Testis (tissue), 2 donors: ENCODE results near the gene TNRC6B.

Experiments used
- CTCF ChIP-seq, 3 experiments: fragments of 450-650 bp in 2 of 3; fragments of 200-600 bp in 1 of 3; sonication (generic) in 1 of 3; IDR thresholded peaks; one replicate each; pipeline ENCODE4 v1.5.1; 2016 to 2019; ENCODE audit warnings: antibody characterized with exemption in 3 of 3, mild to moderate bottlenecking in 2 of 3, moderate library complexity in 1 of 3
- POLR2A ChIP-seq: fragments of 450-650 bp; IDR thresholded peaks from one replicate; pipeline ENCODE4 v1.6.1; 2017; ENCODE audit warnings: antibody characterized with exemption, mild to moderate bottlenecking, moderate library complexity

DNA sequence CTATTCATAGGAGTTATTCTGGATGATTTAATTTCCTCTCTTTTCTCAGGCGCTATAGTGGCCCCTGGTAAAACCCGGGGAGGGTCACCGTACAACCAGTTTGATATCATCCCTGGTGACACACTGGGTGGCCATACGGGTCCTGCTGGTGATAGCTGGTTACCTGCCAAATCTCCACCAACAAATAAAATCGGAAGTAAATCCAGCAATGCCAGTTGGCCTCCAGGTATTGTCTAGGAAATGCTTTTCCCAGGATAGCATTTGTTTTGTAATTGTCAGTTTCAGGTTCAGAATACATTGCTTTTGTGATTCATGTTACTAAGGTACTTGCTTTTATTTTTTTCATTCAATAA is 133.0 kb downstream of the TNRC6B start:
- TF ChIP-seq CTCF (IDR thresholded peaks at IDR 0.05) (no peak), POLR2A (no peak)
